ENCODE measurements around the gene MPP3. TPM values are rescaled to one million over a fixed set of nuclear protein-coding genes. Genes with fewer than 3 reads are reported as not detected.
A peak's percentile ranks its signal among the peaks of the same experiment; 100 is the strongest.

MPP3 gene
- total and polyA plus RNA-seq, 2 of the 4 experiments (the other 2 are of a cell fraction) = 5.7 to 11.9 TPM

DNA sequence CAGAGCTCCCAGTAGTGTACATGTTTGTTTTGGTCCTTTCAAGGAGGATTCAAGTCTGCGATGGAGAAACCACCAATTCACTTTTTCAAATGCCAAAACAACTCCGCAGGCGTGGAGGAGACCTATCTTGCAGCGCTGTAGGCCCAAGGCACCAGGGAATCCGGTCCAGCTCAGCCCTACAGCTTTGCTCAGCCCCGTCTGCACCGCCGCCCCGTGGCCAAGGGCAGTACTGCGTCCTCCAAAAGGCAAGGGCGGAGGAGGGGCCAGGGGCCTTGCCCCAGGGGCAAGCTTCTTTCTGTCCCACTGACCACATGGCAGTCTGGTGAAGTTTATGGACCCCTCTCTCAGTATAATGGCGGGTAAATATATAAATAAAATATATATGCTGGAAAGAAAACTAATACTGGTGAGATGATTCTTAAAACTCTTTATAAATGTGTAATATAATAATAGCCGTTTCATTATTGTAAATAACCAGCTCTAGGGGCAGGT is 13.3 kb upstream of the MPP3 start:
- ChIA-PET POLR2A (ENCODE audit: unreplicated experiment) (no interaction called here), CTCF (interaction anchor here (0.6 to 1.5 kb wide), 12 partner anchors 10 to 362 kb away, joined by 3 to 21 read pairs (median 3); partner anchors contain the start of genes DHX8 and DUSP3)
- ATAC-seq (ENCODE audit: low read depth) (peak; percentile 100), DNase-seq (peak; percentile 58)
- Histone ChIP-seq H3K9ac (ENCODE audit: low read depth, low read length) (no peak overlapping the region), H3K27me3 (ENCODE audit: control insufficient read depth, insufficient read depth, low read length) (peaks cover 26% of the 10 kb centered on the region), H3K27ac (ENCODE audit: insufficient read depth, low read length) (no peak overlapping the region), H2BK5ac (ENCODE audit: low read depth, low read length, poor library complexity, severe bottlenecking) (no peak overlapping the region), H2BK20ac (ENCODE audit: low read depth, low read length) (no peak overlapping the region), H3K4me3 (ENCODE audit: insufficient read depth, low read depth, low read length) (no peak overlapping the region), H3K9me3 (ENCODE audit: control insufficient read depth, insufficient read depth, low read length) (no peaks in the 10 kb centered on the region), H3K18ac (ENCODE audit: low read depth, low read length) (no peak overlapping the region), H2BK15ac (ENCODE audit: low read depth, low read length) (no peak overlapping the region), H3K56ac (ENCODE audit: extremely low read depth, insufficient read depth, low read length) (no peak overlapping the region), H4K8ac (ENCODE audit: low read depth in 2 of 2, low read length in 2 of 2) (no peak overlapping the region), H3K14ac (replicated peaks; ENCODE audit: low read depth, low read length) (no peak overlapping the region), H2AK5ac (ENCODE audit: low read depth, low read length) (no peak overlapping the region), H2AFZ (replicated peaks; ENCODE audit: low read length, poor library complexity) (peak overlapping the region; percentile 15), H4K91ac (ENCODE audit: insufficient read depth, low read depth, low read length) (no peak overlapping the region), H3K79me1 (ENCODE audit: low read depth in 1 of 2, low read length in 2 of 2) (no peaks in the 10 kb centered on the region), H2BK120ac (ENCODE audit: low read depth, low read length) (no peak overlapping the region), H3K4me2 (ENCODE audit: low read depth, low read length) (no peak overlapping the region), H3K9me1 (ENCODE audit: insufficient read depth, low read length) (no peaks in the 10 kb centered on the region), H3K23ac (ENCODE audit: low read depth, low read length) (no peak overlapping the region), H3K36me3 (ENCODE audit: control insufficient read depth, insufficient read depth, low read length) (no peaks in the 10 kb centered on the region), H3K4me1 (ENCODE audit: control insufficient read depth, insufficient read depth, low read length) (no peaks in the 10 kb centered on the region), H3K4ac (ENCODE audit: low read depth, low read length) (no peak overlapping the region), H4K20me1 (ENCODE audit: insufficient read depth, low read length) (no peaks in the 10 kb centered on the region), H4K5ac (ENCODE audit: low read depth, low read length) (no peak overlapping the region), H2AK9ac (replicated peaks; ENCODE audit: low read depth, low read length, poor library complexity) (no peak overlapping the region)
- dilution Hi-C loops (cut with HindIII; ENCODE audit: low sequenced_read_pairs, unreplicated experiment) (no loop called here), in situ Hi-C loops (cut with MboI; ENCODE audit: low sequenced_read_pairs) (no loop called here), intact Hi-C loops (cut with micrococcal nuclease) (loop anchor here (1.0 to 5.0 kb wide), 3 partner anchors 64 to 152 kb away; partner anchors contain the start of gene CFAP97D1)
- WGBS, 2 experiments (ENCODE audit: extremely low coverage in 2 of 2, insufficient read length in 1 of 2) = 25% methylated on average over 2 of the region's 13 CpGs; no CpG with 5 or more reads in 1 of the 2 experiments
- no TSS peak for BruUV-seq (replicated peaks)
- TF ChIP-seq, protein P1, sequence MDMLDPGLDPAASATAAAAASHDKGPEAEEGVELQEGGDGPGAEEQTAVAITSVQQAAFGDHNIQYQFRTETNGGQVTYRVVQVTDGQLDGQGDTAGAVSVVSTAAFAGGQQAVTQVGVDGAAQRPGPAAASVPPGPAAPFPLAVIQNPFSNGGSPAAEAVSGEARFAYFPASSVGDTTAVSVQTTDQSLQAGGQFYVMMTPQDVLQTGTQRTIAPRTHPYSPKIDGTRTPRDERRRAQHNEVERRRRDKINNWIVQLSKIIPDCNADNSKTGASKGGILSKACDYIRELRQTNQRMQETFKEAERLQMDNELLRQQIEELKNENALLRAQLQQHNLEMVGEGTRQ (IDR thresholded peaks at IDR 0.05; ENCODE audit: low read depth, low read length) = no peak
- TF ChIP-seq RAD21 (IDR thresholded peaks at IDR 0.05; ENCODE audit: low read length) (peak; percentile 82), MAZ (IDR thresholded peaks at IDR 0.05; ENCODE audit: borderline replicate concordance, low read depth, low read length) (peak; percentile 48; the same call in 1 of the 2 replicates), SMC3 (IDR thresholded peaks at IDR 0.05; ENCODE audit: low read depth, low read length) (peak; percentile 84)
- TF ChIP-seq, protein P2, sequence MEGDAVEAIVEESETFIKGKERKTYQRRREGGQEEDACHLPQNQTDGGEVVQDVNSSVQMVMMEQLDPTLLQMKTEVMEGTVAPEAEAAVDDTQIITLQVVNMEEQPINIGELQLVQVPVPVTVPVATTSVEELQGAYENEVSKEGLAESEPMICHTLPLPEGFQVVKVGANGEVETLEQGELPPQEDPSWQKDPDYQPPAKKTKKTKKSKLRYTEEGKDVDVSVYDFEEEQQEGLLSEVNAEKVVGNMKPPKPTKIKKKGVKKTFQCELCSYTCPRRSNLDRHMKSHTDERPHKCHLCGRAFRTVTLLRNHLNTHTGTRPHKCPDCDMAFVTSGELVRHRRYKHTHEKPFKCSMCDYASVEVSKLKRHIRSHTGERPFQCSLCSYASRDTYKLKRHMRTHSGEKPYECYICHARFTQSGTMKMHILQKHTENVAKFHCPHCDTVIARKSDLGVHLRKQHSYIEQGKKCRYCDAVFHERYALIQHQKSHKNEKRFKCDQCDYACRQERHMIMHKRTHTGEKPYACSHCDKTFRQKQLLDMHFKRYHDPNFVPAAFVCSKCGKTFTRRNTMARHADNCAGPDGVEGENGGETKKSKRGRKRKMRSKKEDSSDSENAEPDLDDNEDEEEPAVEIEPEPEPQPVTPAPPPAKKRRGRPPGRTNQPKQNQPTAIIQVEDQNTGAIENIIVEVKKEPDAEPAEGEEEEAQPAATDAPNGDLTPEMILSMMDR (conservative IDR thresholded peaks at IDR 0.05; ENCODE audit: low read depth, low read length) = peak; percentile 93
